ENCODE results near the gene OR8J1.
"Not testable (repeated sequence)": the region's sequence is repeated elsewhere in the genome, so short reads cannot be mapped to it uniquely, and the experiment has no call there.

Gene OR8J1

DNA sequence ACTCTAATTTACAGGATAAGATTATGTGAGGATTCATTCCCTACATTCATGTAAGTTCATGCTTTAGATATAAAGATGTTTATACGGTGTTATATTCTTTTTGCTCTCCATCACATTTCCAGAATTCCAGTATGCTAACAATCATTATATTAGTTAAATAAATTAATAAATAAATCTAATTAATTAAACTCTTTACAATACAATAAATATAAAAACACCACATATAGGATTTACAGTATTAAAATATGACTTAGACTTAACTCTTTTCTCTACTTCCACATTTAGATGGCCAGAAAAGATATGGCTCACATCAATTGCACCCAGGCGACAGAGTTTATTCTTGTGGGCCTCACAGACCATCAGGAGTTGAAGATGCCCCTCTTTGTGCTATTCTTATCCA is 21.2 kb downstream of the OR8J1 start, which contains the start of gene OR8U1:
Gene OR8U1, plus strand, starts transcription at position 301 of the 400 bp plus-strand sequence. Its CDS starts 0 bp downstream, at position 301.
- no peak for DNase-seq (ENCODE audit: extremely low read depth, low read depth)
- TF ChIP-seq, protein P1, sequence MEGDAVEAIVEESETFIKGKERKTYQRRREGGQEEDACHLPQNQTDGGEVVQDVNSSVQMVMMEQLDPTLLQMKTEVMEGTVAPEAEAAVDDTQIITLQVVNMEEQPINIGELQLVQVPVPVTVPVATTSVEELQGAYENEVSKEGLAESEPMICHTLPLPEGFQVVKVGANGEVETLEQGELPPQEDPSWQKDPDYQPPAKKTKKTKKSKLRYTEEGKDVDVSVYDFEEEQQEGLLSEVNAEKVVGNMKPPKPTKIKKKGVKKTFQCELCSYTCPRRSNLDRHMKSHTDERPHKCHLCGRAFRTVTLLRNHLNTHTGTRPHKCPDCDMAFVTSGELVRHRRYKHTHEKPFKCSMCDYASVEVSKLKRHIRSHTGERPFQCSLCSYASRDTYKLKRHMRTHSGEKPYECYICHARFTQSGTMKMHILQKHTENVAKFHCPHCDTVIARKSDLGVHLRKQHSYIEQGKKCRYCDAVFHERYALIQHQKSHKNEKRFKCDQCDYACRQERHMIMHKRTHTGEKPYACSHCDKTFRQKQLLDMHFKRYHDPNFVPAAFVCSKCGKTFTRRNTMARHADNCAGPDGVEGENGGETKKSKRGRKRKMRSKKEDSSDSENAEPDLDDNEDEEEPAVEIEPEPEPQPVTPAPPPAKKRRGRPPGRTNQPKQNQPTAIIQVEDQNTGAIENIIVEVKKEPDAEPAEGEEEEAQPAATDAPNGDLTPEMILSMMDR (IDR thresholded peaks at IDR 0.05; ENCODE audit: low read depth, low read length) = no peak

DNA sequence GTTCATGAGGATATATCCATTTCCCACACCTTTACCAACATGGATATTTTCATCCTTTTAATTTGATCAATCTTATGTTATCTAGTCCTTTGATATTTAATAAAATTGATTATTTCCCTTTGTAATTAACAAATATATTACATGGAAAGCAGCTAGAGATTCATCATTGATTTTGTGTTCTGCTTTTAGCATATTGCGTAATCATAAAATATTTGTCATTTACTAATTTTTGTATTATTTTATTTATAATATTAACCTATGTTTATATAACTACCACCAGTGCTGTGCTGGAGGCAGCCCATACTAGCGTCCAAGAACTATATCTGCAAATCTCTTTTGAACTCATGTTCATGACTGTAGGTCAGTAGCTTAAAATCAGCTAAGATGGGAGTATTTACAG is 26.0 kb downstream of the OR8J1 start:
- TF ChIP-seq, protein P1 (IDR thresholded peaks at IDR 0.05; ENCODE audit: low read depth, low read length) = no peak
- no peak for DNase-seq (ENCODE audit: extremely low read depth, low read depth)

DNA sequence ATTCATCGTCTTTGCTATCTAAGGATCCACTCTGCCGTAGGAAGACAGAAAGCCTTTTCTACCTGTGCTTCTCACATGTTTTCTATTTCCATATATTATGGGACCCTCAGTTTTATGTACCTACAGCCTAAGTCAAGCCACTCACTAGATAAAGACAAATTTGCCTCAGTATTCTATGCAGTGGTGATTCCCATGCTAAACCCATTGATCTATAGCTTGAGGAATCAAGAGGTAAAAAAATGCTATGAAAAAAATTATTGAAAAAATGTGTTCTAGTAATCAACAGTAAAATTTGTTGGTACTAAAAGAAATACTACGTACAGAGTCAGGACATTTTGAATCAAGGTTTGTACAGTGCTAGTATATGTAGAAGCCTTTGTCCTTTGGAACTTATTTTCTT is 40.3 kb downstream of the OR8J1 start:
- TF ChIP-seq, protein P1 (IDR thresholded peaks at IDR 0.05; ENCODE audit: low read depth, low read length) = no peak
- DNase-seq (ENCODE audit: extremely low read depth, low read depth) = no peak

DNA sequence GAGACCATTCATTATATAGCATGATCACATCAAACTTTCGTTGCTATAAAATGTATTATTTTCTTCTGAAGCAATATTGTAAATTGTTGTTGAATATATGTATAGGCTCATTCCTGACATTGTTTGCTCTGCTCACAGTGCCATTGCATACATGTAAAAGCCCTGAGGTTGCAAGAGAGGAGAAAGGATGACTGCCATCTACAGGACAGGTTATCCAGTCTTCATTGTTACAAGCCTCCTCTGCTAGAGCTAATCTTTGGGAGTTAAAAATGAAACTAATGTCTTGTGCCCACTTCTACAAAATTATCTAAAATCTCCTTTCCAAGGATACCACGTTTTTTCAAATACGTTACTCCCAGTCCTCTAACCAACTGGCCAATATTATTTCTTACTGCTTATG is 42.0 kb downstream of the OR8J1 start:
- no peak for DNase-seq (ENCODE audit: extremely low read depth, low read depth)
- TF ChIP-seq, protein P1 (IDR thresholded peaks at IDR 0.05; ENCODE audit: low read depth, low read length) = no peak

GRCh38 chr11:56401858-56402461 is 47.9 kb downstream of the OR8J1 start:
- not testable (repeated sequence) for DNase-seq (ENCODE audit: extremely low read depth, low read depth)

- no peak for DNase-seq (ENCODE audit: extremely low read depth, low read depth)
- TF ChIP-seq, protein P1 (IDR thresholded peaks at IDR 0.05; ENCODE audit: low read depth, low read length) = no peak
These were observed 50.3 kb downstream of the OR8J1 start for GRCh38 chr11:56404393-56404792.

DNA sequence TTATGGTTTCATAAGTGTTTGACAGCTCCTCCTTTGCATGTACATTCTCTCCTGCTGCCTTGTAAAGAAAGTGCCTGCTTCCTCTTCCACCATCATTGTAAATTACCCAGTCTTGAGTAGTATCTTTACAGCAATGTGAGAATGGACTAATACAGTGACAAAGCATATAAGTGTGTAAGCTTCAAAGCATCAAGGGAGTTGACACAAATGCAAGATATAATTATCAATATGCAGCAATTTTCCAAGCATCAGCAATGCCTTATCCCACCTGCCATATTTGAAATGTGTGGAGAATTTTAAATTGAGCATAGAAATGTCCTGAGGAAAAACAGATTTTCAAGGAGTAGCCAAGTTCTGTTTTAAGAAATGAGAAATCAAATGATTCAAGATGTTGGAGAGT is 56.7 kb downstream of the OR8J1 start:
- no peak for DNase-seq (ENCODE audit: extremely low read depth, low read depth)
- TF ChIP-seq, protein P1 (IDR thresholded peaks at IDR 0.05; ENCODE audit: low read depth, low read length) = no peak
